Endodermal cell (in vitro differentiated cells): Measurements from ENCODE around the gene FGD3. TPM values are rescaled to one million over a fixed set of nuclear protein-coding genes. Genes with fewer than 3 reads are reported as not detected.

Experiments
- DNase-seq: peaks from one replicate; pipeline ENCODE4 v3.0.0-alpha.2; 2017
- H3K27ac ChIP-seq: 2 replicates; pipeline ENCODE4 v1.5.1; 2013; ENCODE audit warnings: mild to moderate bottlenecking, low read depth, low read length, moderate library complexity
- H3K27me3 ChIP-seq: 2 replicates; pipeline ENCODE4 v1.6.1; 2013; ENCODE audit warnings: mild to moderate bottlenecking, low read length, moderate library complexity; ENCODE audit not compliant: insufficient read depth, control insufficient read depth, poor library complexity, severe bottlenecking
- H3K36me3 ChIP-seq: 2 replicates; pipeline ENCODE4 v1.7.0; 2013; ENCODE audit warnings: mild to moderate bottlenecking, low read length, moderate library complexity; ENCODE audit not compliant: control insufficient read depth, insufficient read depth
- H3K4me1 ChIP-seq: one replicate; pipeline ENCODE4 v1.7.0; 2013; ENCODE audit warnings: low read length; ENCODE audit not compliant: control insufficient read depth, insufficient read depth
- H3K4me3 ChIP-seq: 2 replicates; pipeline ENCODE4 v1.5.1; 2013; ENCODE audit warnings: mild to moderate bottlenecking, low read length, moderate library complexity
- H3K9ac ChIP-seq: 2 replicates; pipeline ENCODE4 v1.6.1; 2013; ENCODE audit warnings: mild to moderate bottlenecking, low read length, moderate library complexity; ENCODE audit not compliant: poor library complexity, severe bottlenecking; ENCODE audit errors: extremely low read depth
- H3K9me3 ChIP-seq: 2 replicates; pipeline ENCODE4 v1.6.1; 2013; ENCODE audit warnings: mild to moderate bottlenecking, low read length, moderate library complexity; ENCODE audit not compliant: control insufficient read depth
- H3K27ac Mint-ChIP-seq: 2 replicates; pipeline ENCODE4 v1.8.0; 2020; ENCODE audit warnings: mixed read lengths
- H3K27me3 Mint-ChIP-seq: 2 replicates; pipeline ENCODE4 v1.8.0; 2021; ENCODE audit warnings: mild to moderate bottlenecking, mixed read lengths; ENCODE audit not compliant: insufficient read depth
- H3K36me3 Mint-ChIP-seq: 2 replicates; pipeline ENCODE4 v1.8.0; 2020; ENCODE audit warnings: low read depth, mixed read lengths
- H3K4me1 Mint-ChIP-seq: 2 replicates; pipeline ENCODE4 v1.8.0; 2020; ENCODE audit warnings: mixed read lengths
- H3K4me3 Mint-ChIP-seq: 2 replicates; pipeline ENCODE4 v1.8.0; 2020; ENCODE audit warnings: mild to moderate bottlenecking, moderate library complexity, mixed read lengths
- H3K9me3 Mint-ChIP-seq: 2 replicates; pipeline ENCODE4 v1.8.0; 2020; ENCODE audit warnings: mild to moderate bottlenecking, mixed read lengths
- CTCF ChIP-seq: fragments of 200-600 bp; sonication (generic); conservative IDR thresholded peaks from 2 replicates; pipeline ENCODE4 v1.5.0; 2021; ENCODE audit warnings: antibody characterized with exemption, mild to moderate bottlenecking
- WGBS, 2 experiments: methylation state at CpG; one replicate each; pipeline versions ENCODE4 v1.1.5 to v1.1.7; 2013; ENCODE audit warnings: missing lambda C conversion rate in 2 of 2, mixed read lengths in 1 of 2; ENCODE audit not compliant: insufficient coverage in 1 of 2, insufficient read length in 1 of 2; 5-methylcytosine and 5-hydroxymethylcytosine counted together
- total RNA-seq, 2 donors: library from RNA; stranded (reverse); fragmentation: NEBNext Ultra II Directional in 1 of 2; extraction: Animal tissue kit (Norgen Biotek cat#: 25700) in 1 of 2; gene quantifications; 2 replicates in 1 of 2; 3 replicates in 1 of 2; pipeline ENCODE4 v1.2.1, GENCODE V29; 2021

FGD3 gene
- total RNA-seq, 2 donors from 2014 or later: 1.4 to 1.9 TPM

- Histone ChIP-seq H3K9me3 (no peaks in the 10 kb centered on the region), H3K9ac (no peak overlapping the region), H3K4me3 (no peak overlapping the region), H3K36me3 (no peaks in the 10 kb centered on the region), H3K4me1 (no peaks in the 10 kb centered on the region), H3K27ac (no peak overlapping the region), H3K27me3 (no peaks in the 10 kb centered on the region)
- Mint-ChIP-seq H3K36me3 (no peaks in the 10 kb centered on the region), H3K4me1 (peaks cover 8% of the 10 kb centered on the region), H3K27me3 (no peaks in the 10 kb centered on the region), H3K9me3 (no peaks in the 10 kb centered on the region), H3K27ac (no peak overlapping the region), H3K4me3 (no peak overlapping the region)
- DNase-seq: no peak
- 90 to 92% methylated on average over 5 to 9 of the region's 9 CpGs for WGBS, 2 experiments
- no peak for TF ChIP-seq CTCF
Observed at GRCh38 chr9:93022066-93022465, 74.7 kb downstream of the FGD3 start.

- DNase-seq: no peak
- no peaks in the 10 kb centered on the region for H3K9me3 ChIP-seq
- no peak overlapping the region for H3K27ac Mint-ChIP-seq
- no peaks in the 10 kb centered on the region for H3K27me3 Mint-ChIP-seq
- TF ChIP-seq CTCF: no peak
- H3K4me1 Mint-ChIP-seq: peaks cover 7% of the 10 kb centered on the region
- H3K9me3 Mint-ChIP-seq: no peaks in the 10 kb centered on the region
- no peaks in the 10 kb centered on the region for H3K4me1 ChIP-seq
- H3K9ac ChIP-seq: no peak overlapping the region
- H3K36me3 Mint-ChIP-seq: no peaks in the 10 kb centered on the region
- no peak overlapping the region for H3K4me3 ChIP-seq
- H3K36me3 ChIP-seq: no peaks in the 10 kb centered on the region
- H3K27ac ChIP-seq: no peak overlapping the region
- no peaks in the 10 kb centered on the region for H3K27me3 ChIP-seq
- no peak overlapping the region for H3K4me3 Mint-ChIP-seq
- WGBS, 2 experiments: 89 to 96% methylated on average over 20 to 23 of the region's 23 CpGs
Observed at GRCh38 chr9:93022721-93023520, 75.6 kb downstream of the FGD3 start.

GRCh38 chr9:93023521-93023815, 76.1 kb downstream of the FGD3 start:
- H3K9ac ChIP-seq: no peak overlapping the region
- no peak overlapping the region for H3K27ac ChIP-seq
- peaks cover 2% of the 10 kb centered on the region for H3K4me1 Mint-ChIP-seq
- H3K36me3 Mint-ChIP-seq: no peaks in the 10 kb centered on the region
- DNase-seq: no peak
- no peaks in the 10 kb centered on the region for H3K27me3 Mint-ChIP-seq
- H3K4me1 ChIP-seq: no peaks in the 10 kb centered on the region
- no peaks in the 10 kb centered on the region for H3K27me3 ChIP-seq
- H3K9me3 ChIP-seq: no peaks in the 10 kb centered on the region
- no peak overlapping the region for H3K4me3 ChIP-seq
- no peak overlapping the region for H3K4me3 Mint-ChIP-seq
- TF ChIP-seq CTCF: no peak
- H3K9me3 Mint-ChIP-seq: no peaks in the 10 kb centered on the region
- H3K27ac Mint-ChIP-seq: no peak overlapping the region
- 58 to 87% methylated on average over 2 to 4 of the region's 4 CpGs for WGBS, 2 experiments
- H3K36me3 ChIP-seq: no peaks in the 10 kb centered on the region
